Muscle of arm (tissue), 12 donors: ENCODE measurements around the gene FSTL4. TPM values are rescaled to one million over a fixed set of nuclear protein-coding genes. Genes with fewer than 3 reads are reported as not detected.

Experiments
- DNase-seq: peaks from one replicate; pipeline ENCODE4 v3.0.0-alpha.2; 2013
- polyA plus RNA-seq, 12 donors: library from polyadenylated mRNA; unstranded; fragments of 120-200 nt; gene quantifications; one replicate each; pipeline ENCODE4 v1.2.1, GENCODE V29; 2013; ENCODE audit not compliant: insufficient read length in 12 of 12

FSTL4 gene
- polyA plus RNA-seq, 12 donors = 0.39 to 4.3 (median 2.0) TPM; not detected in 2

GRCh38 chr5:133520062-133520461 is 92.3 kb downstream of the FSTL4 start:
- no peak for DNase-seq

- no peak for DNase-seq
Measured at GRCh38 chr5:133519191-133519590, 93.2 kb downstream of the FSTL4 start.

GRCh38 chr5:133514456-133514855 is 97.9 kb downstream of the FSTL4 start:
- DNase-seq = no peak

- DNase-seq = no peak
Measured at GRCh38 chr5:133512896-133513295, 99.4 kb downstream of the FSTL4 start.

DNA sequence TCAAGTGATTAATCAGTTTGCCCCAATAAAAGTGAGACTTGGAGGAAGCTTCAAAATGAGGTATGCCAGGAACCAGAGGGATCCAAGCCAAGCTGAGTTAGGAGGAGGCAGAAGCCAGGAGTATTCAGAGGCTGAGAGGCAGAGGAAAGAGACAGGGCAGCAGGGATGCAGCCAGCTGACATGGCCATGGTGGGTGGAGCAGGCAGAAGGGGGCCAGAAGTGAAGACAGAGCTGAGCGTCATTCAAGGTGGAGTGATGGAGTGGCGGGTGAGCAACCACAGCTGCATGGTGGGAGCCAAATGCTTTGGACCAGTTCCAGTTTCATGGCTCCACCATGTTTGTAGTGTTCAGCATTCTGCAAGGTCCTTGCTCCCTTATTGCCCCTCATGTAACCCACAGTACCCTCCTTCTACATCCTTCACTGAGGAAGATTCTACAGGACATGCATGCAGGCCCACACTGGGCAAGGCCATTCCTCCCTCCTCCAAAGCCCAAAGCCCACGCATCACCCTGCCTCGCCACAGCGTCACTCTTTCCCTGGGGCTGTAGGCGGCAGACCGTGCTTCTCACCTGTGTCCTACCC is 100.6 kb downstream of the FSTL4 start:
- DNase-seq = no peak

DNA sequence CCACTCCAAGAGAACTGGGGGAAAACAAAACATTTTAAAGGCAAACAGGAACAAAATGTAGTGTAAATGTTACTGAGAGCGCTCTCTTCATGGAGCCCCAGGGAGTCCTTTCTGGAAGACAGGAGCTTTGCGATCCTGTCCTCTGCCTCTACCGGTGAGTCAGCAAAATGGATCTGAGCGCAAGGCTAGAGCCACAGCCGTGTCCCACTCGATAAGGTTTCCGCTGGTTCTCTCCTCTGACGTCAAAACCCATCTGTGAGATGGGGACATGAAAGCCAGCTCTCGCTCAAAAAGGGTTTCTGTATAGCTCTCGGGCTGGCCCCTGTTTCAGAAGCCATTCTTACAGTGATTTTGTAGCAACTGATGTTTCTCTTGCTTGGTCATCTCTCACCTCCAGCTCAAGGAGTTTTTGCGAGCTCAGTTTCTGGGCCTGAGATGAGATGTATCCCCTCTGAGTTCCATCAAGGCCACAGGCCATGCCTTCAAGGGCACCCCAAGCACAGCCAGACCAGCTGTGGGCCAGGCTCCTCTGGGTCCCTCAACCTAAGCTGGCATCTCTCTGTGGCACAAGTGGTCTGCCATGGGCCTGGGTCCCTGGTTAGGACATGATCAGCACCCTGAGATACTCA is 101.6 kb downstream of the FSTL4 start:
- DNase-seq = no peak

GRCh38 chr5:133509742-133510079 is 102.6 kb downstream of the FSTL4 start:
- no peak for DNase-seq

- no peak for DNase-seq
Measured at GRCh38 chr5:133508845-133509741, 103.2 kb downstream of the FSTL4 start.

DNA sequence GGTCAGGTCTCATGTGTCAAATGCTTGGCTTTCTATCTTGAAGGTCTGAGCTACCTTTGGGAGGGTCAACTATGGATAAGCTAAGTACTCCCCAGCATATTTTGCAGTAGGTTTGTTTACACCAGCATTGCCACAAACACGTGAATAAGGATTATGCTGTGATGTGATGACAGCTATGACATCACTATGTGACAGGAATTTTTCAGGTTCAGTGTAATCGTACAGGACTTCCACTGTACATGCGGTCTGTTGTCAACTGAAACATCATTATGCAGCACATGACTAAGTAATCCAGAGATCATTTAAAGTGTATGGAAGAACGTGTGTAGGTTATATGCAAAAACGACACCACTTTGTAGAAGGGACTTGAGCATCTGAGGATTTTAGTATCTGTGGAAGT is 104.0 kb downstream of the FSTL4 start:
- DNase-seq = no peak

- no peak for DNase-seq
Measured at GRCh38 chr5:133506181-133506580, 106.2 kb downstream of the FSTL4 start.

DNA sequence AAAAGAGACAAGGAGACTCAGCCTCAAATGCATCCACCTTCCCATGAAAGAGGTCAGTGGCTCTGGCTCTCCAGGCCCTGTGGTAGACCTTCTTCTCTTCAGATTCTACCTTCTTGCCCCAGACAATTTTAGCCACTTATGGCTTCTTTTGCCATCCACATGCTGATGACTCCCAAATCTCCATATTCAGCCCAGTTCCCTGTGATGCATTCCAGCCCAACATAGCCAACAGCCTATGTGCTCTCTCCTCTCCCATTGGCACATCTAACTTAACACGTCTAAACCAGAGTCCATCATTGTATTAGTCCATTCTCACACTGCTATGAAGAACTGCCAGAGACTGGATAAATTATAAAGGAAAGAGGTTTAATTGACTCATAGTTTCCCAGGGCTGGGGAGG is 108.8 kb downstream of the FSTL4 start:
- DNase-seq = no peak

- no peak for DNase-seq
Measured at GRCh38 chr5:133499895-133500294, 112.4 kb downstream of the FSTL4 start.

GRCh38 chr5:133497608-133498348 is 114.6 kb downstream of the FSTL4 start:
- no peak for DNase-seq

- no peak for DNase-seq
Measured at GRCh38 chr5:133496631-133497030, 115.7 kb downstream of the FSTL4 start.

DNA sequence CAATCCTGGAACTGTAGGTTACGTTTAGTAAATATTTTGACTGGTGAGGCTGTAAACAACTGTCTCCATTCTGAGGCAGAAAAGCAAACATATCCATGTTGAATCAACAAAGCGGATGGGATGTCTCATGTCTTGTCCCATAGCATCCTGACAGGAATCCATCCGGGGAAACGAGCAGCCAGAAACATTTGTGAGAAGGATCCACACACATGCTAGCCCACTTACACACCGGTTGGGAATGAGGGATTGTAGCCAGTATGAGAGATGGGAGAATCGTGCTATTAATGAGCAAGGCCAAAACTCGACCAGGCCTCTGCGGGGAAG is 117.5 kb downstream of the FSTL4 start:
- DNase-seq = no peak

DNA sequence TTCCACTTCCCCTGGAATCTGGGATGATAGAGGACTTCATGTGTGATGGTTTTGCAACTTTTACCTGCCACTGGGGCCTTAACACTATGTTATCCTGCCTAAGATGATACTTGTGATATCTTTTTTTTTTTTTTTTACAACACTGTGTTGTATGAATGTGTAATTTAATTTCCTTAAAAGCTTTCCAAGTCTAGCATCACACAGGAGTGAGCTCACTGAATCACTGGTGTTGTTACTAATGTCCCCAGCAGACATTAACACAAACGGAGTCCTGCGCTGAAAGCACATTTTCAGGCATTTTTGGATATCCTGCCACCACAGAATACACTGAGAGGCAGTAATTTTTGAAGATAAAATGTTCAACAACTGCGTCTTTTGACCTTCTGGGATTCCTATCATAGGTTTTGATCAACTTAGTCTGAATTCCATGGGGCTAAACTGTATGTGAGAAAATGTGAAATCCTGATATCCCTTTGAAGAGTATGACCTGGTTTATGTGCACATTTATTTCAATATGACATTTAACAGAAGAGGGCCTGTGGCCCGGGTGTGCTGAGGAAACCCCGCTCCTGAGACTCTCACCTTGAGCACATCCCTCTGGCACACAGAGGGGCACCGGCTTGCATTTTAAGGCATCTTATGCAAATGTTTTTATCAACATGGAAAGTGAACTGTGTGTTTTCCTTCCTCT is 118.0 kb downstream of the FSTL4 start:
- DNase-seq = no peak

DNA sequence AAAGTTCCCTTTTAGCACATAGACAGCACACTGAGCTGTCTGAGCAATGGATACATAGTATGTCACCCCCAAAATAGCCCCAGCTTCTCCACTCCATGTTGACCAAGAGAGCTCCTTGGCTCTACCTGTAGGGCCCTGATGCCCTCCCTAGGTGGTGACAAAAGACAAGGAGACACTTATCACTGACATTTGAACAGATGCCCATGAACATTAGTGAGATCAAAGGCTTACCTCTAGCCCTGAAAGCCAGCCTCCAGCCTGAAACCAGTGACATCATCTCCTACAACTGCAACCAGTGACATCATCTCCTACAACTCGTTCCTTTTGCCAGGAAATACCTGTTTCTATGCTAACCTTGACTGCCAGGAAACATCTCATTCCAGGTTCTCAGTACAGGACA is 122.7 kb downstream of the FSTL4 start:
- no peak for DNase-seq

DNA sequence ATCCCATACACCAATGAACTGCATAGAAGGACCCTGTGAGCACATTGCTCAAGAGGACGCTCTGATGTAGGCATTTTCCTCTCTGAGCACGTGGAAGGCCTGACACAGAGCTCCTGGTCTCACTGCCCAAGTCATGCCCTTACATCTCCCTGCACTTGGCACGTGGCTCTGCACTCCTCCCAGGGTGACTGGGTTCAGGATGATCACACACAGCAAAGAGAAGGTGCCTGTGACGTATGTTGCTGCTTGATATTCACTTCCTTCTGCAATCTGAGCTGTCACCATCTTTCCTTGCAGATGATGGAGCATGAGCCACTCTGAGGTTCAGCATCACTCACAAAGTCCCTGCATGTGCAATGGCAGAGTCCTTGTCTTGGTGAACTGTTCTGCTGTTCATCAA is 125.2 kb downstream of the FSTL4 start:
- no peak for DNase-seq

- no peak for DNase-seq
Measured at GRCh38 chr5:133485468-133485867, 126.9 kb downstream of the FSTL4 start.

DNA sequence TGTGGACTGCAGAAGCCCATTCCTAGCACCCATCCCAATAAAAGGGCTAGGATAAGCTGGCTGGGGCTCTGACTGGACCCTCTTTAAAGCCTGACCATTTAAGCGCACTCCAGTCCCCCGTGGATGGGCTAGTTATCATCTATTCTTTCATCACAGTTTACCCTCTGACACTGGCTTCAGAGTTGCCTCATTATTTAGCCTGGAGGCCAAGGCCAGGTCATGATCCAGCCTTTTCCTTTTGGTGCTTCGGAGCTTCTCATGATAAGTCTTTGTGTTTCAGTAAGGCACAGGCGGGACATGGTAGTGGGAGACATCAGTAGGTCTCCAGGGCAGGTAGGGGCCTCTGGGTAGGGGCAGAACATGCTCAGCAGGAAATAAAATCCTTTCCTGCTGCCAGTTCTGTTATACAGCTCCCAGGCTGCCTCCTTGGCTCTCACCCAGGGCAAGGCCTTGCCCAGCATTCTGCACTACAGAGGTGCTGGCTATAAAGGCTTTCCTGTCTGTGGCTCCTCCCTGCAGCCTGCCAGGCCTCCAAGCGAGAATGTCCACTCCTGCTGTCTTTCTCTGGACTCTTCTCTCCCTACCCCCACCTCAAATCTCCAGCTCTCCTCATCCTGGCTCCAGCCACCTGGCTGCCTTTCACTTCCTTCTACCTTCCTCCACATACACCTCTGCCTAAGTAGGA is 128.8 kb downstream of the FSTL4 start:
- DNase-seq = no peak

DNA sequence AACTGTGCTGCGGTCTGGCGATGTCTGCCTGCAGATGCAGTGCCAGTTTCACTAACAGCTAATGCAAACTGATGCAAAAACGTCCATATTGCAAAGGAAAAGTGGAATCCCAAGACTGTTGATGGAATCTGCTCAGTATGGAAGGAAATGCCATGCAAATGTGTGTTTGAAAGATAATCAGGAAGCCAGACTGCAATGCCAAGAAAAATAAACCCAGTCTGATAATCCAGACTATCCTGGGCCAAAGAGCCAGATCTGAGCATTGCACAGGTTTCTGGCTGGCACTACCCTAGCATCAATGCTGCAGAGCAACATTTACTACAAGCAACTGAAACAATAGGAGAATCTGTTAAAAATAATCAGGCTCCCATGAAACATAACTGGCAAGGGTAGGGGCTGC is 130.3 kb downstream of the FSTL4 start:
- no peak for DNase-seq
